ENCODE results near the gene NXPH1. TPM values are rescaled to one million over a fixed set of nuclear protein-coding genes. Genes with fewer than 3 reads are reported as not detected.

Gene NXPH1
- polyA plus RNA-seq, 1 of the 3 experiments (the other 2 are of a cell fraction): not detected

DNA sequence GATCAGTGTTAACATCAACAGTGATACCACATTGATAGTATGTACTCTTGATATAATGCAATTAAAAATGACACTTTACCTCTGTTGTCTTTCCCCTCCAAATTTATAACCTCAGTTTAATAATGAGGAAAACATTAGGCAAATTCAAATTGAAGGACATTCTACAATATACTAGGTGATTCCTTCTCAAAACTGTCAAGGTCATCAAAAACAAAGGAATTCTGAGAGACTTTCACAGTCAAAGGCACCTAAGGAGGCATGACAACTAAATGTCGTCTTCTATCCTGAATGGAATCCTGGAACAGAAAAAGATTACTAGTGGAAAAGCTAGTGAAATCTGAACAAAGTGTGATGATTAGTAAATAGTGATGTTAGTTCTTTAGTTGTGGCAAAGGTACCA lies 22.3 kb upstream of the NXPH1 start:
- Histone ChIP-seq H3K36me3 (replicated peaks in 1 of 2; ENCODE audit: control insufficient read depth in 1 of 2, insufficient read depth in 2 of 2, low read length in 1 of 2) (no peaks in the 10 kb centered on the region), H3F3A (replicated peaks; ENCODE audit: insufficient read depth) (no peaks in the 10 kb centered on the region), H2AFZ (ENCODE audit: low read depth) (no peak overlapping the region), H3K27ac (ENCODE audit: low read depth in 2 of 2, low read length in 1 of 2) (no peak overlapping the region), H3K4me1 (ENCODE audit: control insufficient read depth in 1 of 2, insufficient read depth in 2 of 2, low read depth in 1 of 2, low read length in 1 of 2) (no peaks in the 10 kb centered on the region), H3K9ac (no peak overlapping the region), H3K27me3 (ENCODE audit: insufficient read depth) (no peaks in the 10 kb centered on the region), H3K9me2 (no peaks in the 10 kb centered on the region), H3K4me2 (no peak overlapping the region), H3K79me2 (ENCODE audit: insufficient read depth) (no peaks in the 10 kb centered on the region), H3K4me3 (ENCODE audit: low read depth in 2 of 2, low read length in 1 of 2) (no peak overlapping the region), H3K9me3 (no peaks in the 10 kb centered on the region), H4K20me1 (ENCODE audit: insufficient read depth) (no peaks in the 10 kb centered on the region)
- WGBS (ENCODE audit: low lambda C conversion rate): 21% methylated on average over 1 of the region's 1 CpG
- ChIA-PET POLR2A (no interaction called here), CTCF (interaction anchor here (1.0 to 3.2 kb wide), 4 partner anchors 8 to 749 kb away, joined by 3 to 14 read pairs (median 3); no protein-coding TSS in a partner anchor)
- no peak for DNase-seq
- TF ChIP-seq JUND (IDR thresholded peaks at IDR 0.05) (no peak), REST (IDR thresholded peaks at IDR 0.05; ENCODE audit: low read depth, low read length) (no peak), YY1 (IDR thresholded peaks at IDR 0.05; ENCODE audit: low read depth) (no peak), RCOR1 (IDR thresholded peaks at IDR 0.05; ENCODE audit: low read length) (no peak), CTCF (IDR thresholded peaks at IDR 0.05) (no peak), SIN3A (IDR thresholded peaks at IDR 0.05; ENCODE audit: borderline replicate concordance, low read depth, low read length) (no peak), SMC3 (IDR thresholded peaks at IDR 0.05; ENCODE audit: low read depth, low read length) (no peak), TAF1 (IDR thresholded peaks at IDR 0.05; ENCODE audit: borderline replicate concordance, low read depth, low read length) (no peak), ELF1 (IDR thresholded peaks at IDR 0.05) (no peak), CHD2 (IDR thresholded peaks at IDR 0.05; ENCODE audit: low read length, partially characterized antibody) (no peak), RAD21 (IDR thresholded peaks at IDR 0.05; ENCODE audit: low read length) (no peak), MXI1 (IDR thresholded peaks at IDR 0.05; ENCODE audit: low read depth, low read length) (no peak), EZH2phosphoT487 (IDR thresholded peaks at IDR 0.05; ENCODE audit: borderline replicate concordance, low read depth) (no peak), IRF3 (IDR thresholded peaks at IDR 0.05; ENCODE audit: low read depth, low read length) (no peak), FOSL2 (IDR thresholded peaks at IDR 0.05; ENCODE audit: borderline replicate concordance, low read depth) (no peak), MEF2A (IDR thresholded peaks at IDR 0.05; ENCODE audit: borderline replicate concordance, low read depth) (no peak), MAX (IDR thresholded peaks at IDR 0.05; ENCODE audit: low read depth) (no peak), FOXM1 (IDR thresholded peaks at IDR 0.05; ENCODE audit: low read depth) (no peak), TCF12 (IDR thresholded peaks at IDR 0.05) (no peak)
- TF ChIP-seq, protein P1, sequence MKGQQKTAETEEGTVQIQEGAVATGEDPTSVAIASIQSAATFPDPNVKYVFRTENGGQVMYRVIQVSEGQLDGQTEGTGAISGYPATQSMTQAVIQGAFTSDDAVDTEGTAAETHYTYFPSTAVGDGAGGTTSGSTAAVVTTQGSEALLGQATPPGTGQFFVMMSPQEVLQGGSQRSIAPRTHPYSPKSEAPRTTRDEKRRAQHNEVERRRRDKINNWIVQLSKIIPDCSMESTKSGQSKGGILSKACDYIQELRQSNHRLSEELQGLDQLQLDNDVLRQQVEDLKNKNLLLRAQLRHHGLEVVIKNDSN (IDR thresholded peaks at IDR 0.05; ENCODE audit: borderline replicate concordance, low read depth): no peak

All from SK-N-SH (cell line).